ENCODE data around the gene PRPF19. TPM values are rescaled to one million over a fixed set of nuclear protein-coding genes. Genes with fewer than 3 reads are reported as not detected.

PRPF19 gene
- total and polyA plus RNA-seq, 2 experiments from 2014 or later: 17.0 to 58.8 TPM

DNA sequence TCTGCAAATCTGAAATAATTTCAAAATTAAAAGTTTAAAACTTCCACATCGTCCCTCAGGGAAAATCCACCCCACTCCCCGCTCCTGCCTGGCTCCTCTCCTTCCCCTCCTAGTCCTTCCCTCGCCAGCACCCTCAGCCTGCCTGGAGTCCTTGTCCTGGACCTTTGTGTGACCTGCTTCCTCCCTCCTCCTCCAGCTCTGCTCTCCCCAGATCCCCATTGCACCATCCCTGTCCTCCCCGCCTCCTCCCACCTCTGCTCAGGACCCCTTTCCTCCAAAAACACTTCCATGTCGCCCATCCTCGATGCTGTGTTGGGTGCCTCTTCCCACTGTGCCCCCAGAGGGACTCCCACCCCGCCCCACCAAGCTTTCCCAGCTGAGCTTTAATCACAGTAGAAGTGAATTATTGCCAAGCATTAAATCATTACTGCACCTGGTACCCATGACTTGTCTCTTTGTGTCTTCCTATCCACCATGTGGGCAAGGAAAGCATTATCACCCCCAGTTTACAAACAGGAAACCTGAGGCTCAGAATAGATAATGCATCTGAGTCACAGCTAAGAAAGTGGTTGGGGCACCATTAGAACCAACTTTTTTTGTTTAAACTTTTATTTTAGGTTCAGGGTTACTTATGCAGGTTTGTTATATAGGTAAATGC is 41.4 kb downstream of the PRPF19 start:
- Histone ChIP-seq H3K4me1 (ENCODE audit: low read depth) (peaks cover 6% of the 10 kb centered on the region), H3K4me3 (no peak overlapping the region), H3K27ac (no peak overlapping the region), H3K27me3 (no peaks in the 10 kb centered on the region), H3K36me3 (no peaks in the 10 kb centered on the region), H3K9me3 (ENCODE audit: low read depth) (no peaks in the 10 kb centered on the region)
- DNase-seq (ENCODE audit: low read depth in 1 of 2, low spot score in 1 of 2): no peak
- TF ChIP-seq, protein P1, sequence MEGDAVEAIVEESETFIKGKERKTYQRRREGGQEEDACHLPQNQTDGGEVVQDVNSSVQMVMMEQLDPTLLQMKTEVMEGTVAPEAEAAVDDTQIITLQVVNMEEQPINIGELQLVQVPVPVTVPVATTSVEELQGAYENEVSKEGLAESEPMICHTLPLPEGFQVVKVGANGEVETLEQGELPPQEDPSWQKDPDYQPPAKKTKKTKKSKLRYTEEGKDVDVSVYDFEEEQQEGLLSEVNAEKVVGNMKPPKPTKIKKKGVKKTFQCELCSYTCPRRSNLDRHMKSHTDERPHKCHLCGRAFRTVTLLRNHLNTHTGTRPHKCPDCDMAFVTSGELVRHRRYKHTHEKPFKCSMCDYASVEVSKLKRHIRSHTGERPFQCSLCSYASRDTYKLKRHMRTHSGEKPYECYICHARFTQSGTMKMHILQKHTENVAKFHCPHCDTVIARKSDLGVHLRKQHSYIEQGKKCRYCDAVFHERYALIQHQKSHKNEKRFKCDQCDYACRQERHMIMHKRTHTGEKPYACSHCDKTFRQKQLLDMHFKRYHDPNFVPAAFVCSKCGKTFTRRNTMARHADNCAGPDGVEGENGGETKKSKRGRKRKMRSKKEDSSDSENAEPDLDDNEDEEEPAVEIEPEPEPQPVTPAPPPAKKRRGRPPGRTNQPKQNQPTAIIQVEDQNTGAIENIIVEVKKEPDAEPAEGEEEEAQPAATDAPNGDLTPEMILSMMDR (IDR thresholded peaks at IDR 0.05; ENCODE audit: low read depth, low read length): no peak

DNA sequence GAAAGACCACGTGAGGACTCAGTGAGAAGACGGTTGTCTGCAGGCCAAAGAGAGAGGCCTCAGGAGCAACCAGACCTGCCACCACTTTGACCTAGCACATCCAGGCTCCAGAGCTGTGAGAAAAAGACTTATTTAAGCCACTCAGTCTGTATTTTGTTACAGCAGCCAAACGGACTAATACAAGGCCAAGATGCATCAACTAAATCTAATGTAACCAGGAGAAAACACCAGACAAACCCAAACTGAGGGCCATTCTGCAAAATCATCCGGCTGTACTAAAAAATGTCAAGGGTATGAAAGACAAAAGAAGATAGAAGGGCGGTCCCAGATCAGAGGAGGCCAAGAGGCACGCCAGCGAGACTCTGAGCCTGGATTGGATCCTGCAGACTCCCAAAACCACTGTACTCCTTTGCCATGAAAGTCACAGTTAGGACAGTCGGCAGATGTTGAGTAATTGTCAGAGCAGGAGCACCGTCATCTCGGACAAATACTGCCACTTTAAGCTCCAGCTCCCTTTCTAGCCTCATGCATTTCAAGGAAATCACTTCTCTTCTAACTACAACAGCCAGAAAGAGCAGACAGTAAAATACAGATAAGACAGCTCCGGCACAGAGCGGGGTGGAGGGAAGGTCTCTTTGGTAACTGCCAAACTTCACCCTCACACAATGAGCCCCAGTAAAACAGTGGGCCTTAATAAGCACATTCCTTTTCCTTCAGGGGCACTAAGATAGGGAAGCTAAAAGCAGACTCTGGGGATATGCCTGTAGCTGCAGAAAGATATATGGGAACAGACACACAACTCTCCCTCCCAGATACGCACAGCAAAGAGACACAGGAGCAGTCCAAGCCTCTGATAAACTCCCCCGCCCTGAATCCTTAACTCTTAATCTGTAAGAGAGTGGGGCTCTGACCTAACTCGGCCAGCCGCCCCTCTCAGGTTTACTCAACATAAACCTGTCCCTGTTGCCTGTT is 42.5 kb downstream of the PRPF19 start:
- TF ChIP-seq, protein P1 (IDR thresholded peaks at IDR 0.05; ENCODE audit: low read depth, low read length): no peak
- Histone ChIP-seq H3K4me1 (ENCODE audit: low read depth) (peaks cover 6% of the 10 kb centered on the region), H3K4me3 (no peak overlapping the region), H3K27ac (no peak overlapping the region), H3K27me3 (no peaks in the 10 kb centered on the region), H3K9me3 (ENCODE audit: low read depth) (no peaks in the 10 kb centered on the region), H3K36me3 (no peaks in the 10 kb centered on the region)
- peak; percentile 7 to 37 for DNase-seq (ENCODE audit: low read depth in 1 of 2, low spot score in 1 of 2)

DNA sequence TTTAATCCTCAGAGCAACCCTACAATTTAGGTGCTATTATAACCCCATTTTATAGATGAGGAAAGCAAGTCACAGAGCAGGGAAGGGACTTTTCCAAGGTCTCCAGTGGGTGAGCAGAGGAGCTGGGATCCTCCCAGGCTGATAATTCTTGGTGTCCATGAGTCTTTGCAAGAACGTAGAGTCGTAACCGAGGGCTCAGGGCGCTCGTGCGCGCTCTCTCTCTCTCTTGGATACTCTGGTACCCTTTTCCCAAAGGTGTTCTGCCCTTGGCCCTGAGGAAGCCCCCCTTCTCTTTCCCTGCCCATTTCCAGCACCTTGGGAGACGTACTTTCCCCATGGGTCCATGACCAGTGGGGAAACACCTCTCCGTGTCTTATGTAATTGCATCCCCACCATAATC is 44.2 kb downstream of the PRPF19 start:
- H3K9me3 ChIP-seq (ENCODE audit: low read depth): no peaks in the 10 kb centered on the region
- H3K36me3 ChIP-seq: no peaks in the 10 kb centered on the region
- no peak for DNase-seq (ENCODE audit: low read depth in 1 of 2, low spot score in 1 of 2)
- TF ChIP-seq, protein P1 (IDR thresholded peaks at IDR 0.05; ENCODE audit: low read depth, low read length): no peak
- no peak overlapping the region for H3K27ac ChIP-seq
- no peak overlapping the region for H3K4me3 ChIP-seq
- H3K4me1 ChIP-seq (ENCODE audit: low read depth): peaks cover 6% of the 10 kb centered on the region
- no peaks in the 10 kb centered on the region for H3K27me3 ChIP-seq

DNA sequence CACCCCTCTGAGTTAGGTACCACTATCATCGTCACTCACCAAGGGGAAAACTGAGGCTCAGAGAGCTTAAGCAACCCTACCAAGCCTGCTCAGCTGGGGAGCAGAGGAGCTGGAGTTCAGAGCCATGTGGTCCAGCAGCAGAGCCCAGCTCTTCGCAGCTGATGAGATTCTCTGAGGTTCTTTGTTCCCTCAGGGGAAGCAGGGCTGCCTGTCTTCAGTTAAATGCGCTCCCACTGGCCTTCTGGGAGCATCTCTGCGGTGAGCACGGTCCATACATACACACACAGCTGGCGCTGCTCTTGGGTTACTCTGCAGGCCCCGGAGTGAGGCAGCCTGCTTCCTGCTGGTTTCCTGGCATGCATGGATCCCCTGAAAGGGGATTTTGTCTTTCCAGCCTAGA is 45.4 kb downstream of the PRPF19 start:
- TF ChIP-seq, protein P1 (IDR thresholded peaks at IDR 0.05; ENCODE audit: low read depth, low read length): no peak
- Histone ChIP-seq H3K27ac (no peak overlapping the region), H3K4me1 (ENCODE audit: low read depth) (peaks cover 6% of the 10 kb centered on the region), H3K9me3 (ENCODE audit: low read depth) (no peaks in the 10 kb centered on the region), H3K27me3 (no peaks in the 10 kb centered on the region), H3K4me3 (no peak overlapping the region), H3K36me3 (no peaks in the 10 kb centered on the region)
- DNase-seq (ENCODE audit: low read depth in 1 of 2, low spot score in 1 of 2): peak in 1 of 2 donors; percentile 44

DNA sequence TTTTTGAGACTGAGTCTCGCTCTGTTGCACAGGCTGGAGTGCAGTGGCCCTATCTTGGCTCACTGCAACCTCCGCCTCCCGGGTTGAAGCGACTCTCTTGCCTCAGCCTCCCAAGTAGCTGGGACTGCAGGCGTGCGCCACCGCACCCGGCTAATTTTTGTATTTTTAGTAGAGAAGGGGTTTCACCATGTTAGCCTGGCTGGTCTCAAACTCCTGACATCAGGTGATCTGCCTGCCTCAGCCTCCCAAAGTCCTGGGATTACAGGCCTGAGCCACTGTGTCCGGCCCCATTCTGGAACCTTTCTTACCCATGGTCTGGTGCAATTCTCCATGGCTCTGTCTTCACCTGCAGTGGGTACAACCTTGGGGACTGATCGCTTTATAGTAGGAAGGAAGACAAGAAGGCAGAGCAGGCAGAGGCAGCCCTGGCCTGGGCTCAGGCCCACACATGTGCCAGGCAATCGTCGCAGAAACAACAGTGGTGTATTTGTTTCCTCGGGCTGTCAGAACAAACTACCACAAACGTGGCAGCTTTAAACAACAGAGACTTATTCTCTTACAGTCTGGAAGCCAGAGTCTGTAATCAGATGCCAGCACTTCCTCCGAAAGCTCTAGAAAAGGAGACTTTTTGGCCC is 46.7 kb downstream of the PRPF19 start:
- no peak for DNase-seq (ENCODE audit: low read depth in 1 of 2, low spot score in 1 of 2)
- TF ChIP-seq, protein P1 (IDR thresholded peaks at IDR 0.05; ENCODE audit: low read depth, low read length): no peak
- H3K36me3 ChIP-seq: no peaks in the 10 kb centered on the region
- no peaks in the 10 kb centered on the region for H3K27me3 ChIP-seq
- peaks cover 6% of the 10 kb centered on the region for H3K4me1 ChIP-seq (ENCODE audit: low read depth)
- H3K4me3 ChIP-seq: no peak overlapping the region
- no peaks in the 10 kb centered on the region for H3K9me3 ChIP-seq (ENCODE audit: low read depth)
- no peak overlapping the region for H3K27ac ChIP-seq
